B cell (primary cell): ENCODE measurements around the gene AHRR.

Experiments used
- CTCF ChIP-seq: fragments of 200-600 bp; IDR thresholded peaks from one replicate; pipeline ENCODE4 v1.8.0; 2022; ENCODE audit warnings: antibody characterized with exemption, mild to moderate bottlenecking
- EZH2 ChIP-seq: IDR thresholded peaks from 2 replicates; pipeline ENCODE4 v1.6.1; 2012; ENCODE audit warnings: borderline replicate concordance, low read depth, mild to moderate bottlenecking, moderate library complexity, low read length; ENCODE audit not compliant: insufficient read depth, poor library complexity, severe bottlenecking

GRCh38 chr5:375336-375920 is 53.9 kb downstream of the AHRR start:
- TF ChIP-seq CTCF = no peak
- TF ChIP-seq EZH2 = no peak
